Measurements from ENCODE around the gene TSPYL1.

The TSPYL1 gene

GRCh38 chr6:116267836-116268588 lies 11.7 kb downstream of the TSPYL1 start:
- in situ Hi-C loops (cut with MboI; ENCODE audit: low sequenced_read_pairs) = no loop called here

GRCh38 chr6:116266803-116267202 lies 12.9 kb downstream of the TSPYL1 start:
- in situ Hi-C loops (cut with MboI; ENCODE audit: low sequenced_read_pairs) = no loop called here

- in situ Hi-C loops (cut with MboI; ENCODE audit: low sequenced_read_pairs) = no loop called here
Observed at GRCh38 chr6:116265041-116265829, 14.5 kb downstream of the TSPYL1 start.

- in situ Hi-C loops (cut with MboI; ENCODE audit: low sequenced_read_pairs) = no loop called here
Observed at GRCh38 chr6:116263353-116263752, 16.4 kb downstream of the TSPYL1 start.

- in situ Hi-C loops (cut with MboI; ENCODE audit: low sequenced_read_pairs) = no loop called here
Observed at GRCh38 chr6:116258520-116258919, 21.2 kb downstream of the TSPYL1 start.

- in situ Hi-C loops (cut with MboI; ENCODE audit: low sequenced_read_pairs) = no loop called here
Observed at GRCh38 chr6:116256694-116257093, 23.0 kb downstream of the TSPYL1 start.

GRCh38 chr6:116255246-116255800 lies 24.4 kb downstream of the TSPYL1 start:
- in situ Hi-C loops (cut with MboI; ENCODE audit: low sequenced_read_pairs) = no loop called here

- in situ Hi-C loops (cut with MboI; ENCODE audit: low sequenced_read_pairs) = no loop called here
Observed at GRCh38 chr6:116254297-116255056, 25.3 kb downstream of the TSPYL1 start.

- in situ Hi-C loops (cut with MboI; ENCODE audit: low sequenced_read_pairs) = no loop called here
Observed at GRCh38 chr6:116253505-116254296, 26.0 kb downstream of the TSPYL1 start, which contains the start of gene TSPYL4. Gene TSPYL4, minus strand, starts transcription at chr6:116254075. Its CDS starts 67 bp downstream, at chr6:116254008.

- in situ Hi-C loops (cut with MboI; ENCODE audit: low sequenced_read_pairs) = no loop called here
Observed at GRCh38 chr6:116253188-116253504, 26.6 kb downstream of the TSPYL1 start.

GRCh38 chr6:116251568-116252384 lies 28.0 kb downstream of the TSPYL1 start:
- in situ Hi-C loops (cut with MboI; ENCODE audit: low sequenced_read_pairs) = no loop called here

GRCh38 chr6:116248577-116248976 lies 31.2 kb downstream of the TSPYL1 start:
- in situ Hi-C loops (cut with MboI; ENCODE audit: low sequenced_read_pairs) = no loop called here

GRCh38 chr6:116247285-116247684 lies 32.4 kb downstream of the TSPYL1 start:
- in situ Hi-C loops (cut with MboI; ENCODE audit: low sequenced_read_pairs) = no loop called here

GRCh38 chr6:116246089-116246488 lies 33.6 kb downstream of the TSPYL1 start:
- in situ Hi-C loops (cut with MboI; ENCODE audit: low sequenced_read_pairs) = no loop called here

GRCh38 chr6:116244284-116244683 lies 35.4 kb downstream of the TSPYL1 start:
- in situ Hi-C loops (cut with MboI; ENCODE audit: low sequenced_read_pairs) = no loop called here

- in situ Hi-C loops (cut with MboI; ENCODE audit: low sequenced_read_pairs) = no loop called here
Observed at GRCh38 chr6:116239856-116240255, 39.9 kb downstream of the TSPYL1 start.

- in situ Hi-C loops (cut with MboI; ENCODE audit: low sequenced_read_pairs) = no loop called here
Observed at GRCh38 chr6:116239256-116239655, 40.5 kb downstream of the TSPYL1 start.

- in situ Hi-C loops (cut with MboI; ENCODE audit: low sequenced_read_pairs) = no loop called here
Observed at GRCh38 chr6:116238083-116238482, 41.6 kb downstream of the TSPYL1 start.

- in situ Hi-C loops (cut with MboI; ENCODE audit: low sequenced_read_pairs) = no loop called here
Observed at GRCh38 chr6:116234689-116235088, 45.0 kb downstream of the TSPYL1 start.
